Ramos (cell line): ENCODE measurements around the gene MYCBP2.
"Not testable (repeated sequence)": the region's sequence is repeated elsewhere in the genome, so short reads cannot be mapped to it uniquely, and the experiment has no call there.

Experiments used
- in situ Hi-C: fragments of 300-500 bp; cut with MboI; formaldehyde crosslinking; loops from one replicate; pipeline ENCODE4 v1.14.3; 2022; ENCODE audit warnings: low sequenced_read_pairs; ENCODE audit not compliant: unreplicated experiment

MYCBP2 gene, protein sequence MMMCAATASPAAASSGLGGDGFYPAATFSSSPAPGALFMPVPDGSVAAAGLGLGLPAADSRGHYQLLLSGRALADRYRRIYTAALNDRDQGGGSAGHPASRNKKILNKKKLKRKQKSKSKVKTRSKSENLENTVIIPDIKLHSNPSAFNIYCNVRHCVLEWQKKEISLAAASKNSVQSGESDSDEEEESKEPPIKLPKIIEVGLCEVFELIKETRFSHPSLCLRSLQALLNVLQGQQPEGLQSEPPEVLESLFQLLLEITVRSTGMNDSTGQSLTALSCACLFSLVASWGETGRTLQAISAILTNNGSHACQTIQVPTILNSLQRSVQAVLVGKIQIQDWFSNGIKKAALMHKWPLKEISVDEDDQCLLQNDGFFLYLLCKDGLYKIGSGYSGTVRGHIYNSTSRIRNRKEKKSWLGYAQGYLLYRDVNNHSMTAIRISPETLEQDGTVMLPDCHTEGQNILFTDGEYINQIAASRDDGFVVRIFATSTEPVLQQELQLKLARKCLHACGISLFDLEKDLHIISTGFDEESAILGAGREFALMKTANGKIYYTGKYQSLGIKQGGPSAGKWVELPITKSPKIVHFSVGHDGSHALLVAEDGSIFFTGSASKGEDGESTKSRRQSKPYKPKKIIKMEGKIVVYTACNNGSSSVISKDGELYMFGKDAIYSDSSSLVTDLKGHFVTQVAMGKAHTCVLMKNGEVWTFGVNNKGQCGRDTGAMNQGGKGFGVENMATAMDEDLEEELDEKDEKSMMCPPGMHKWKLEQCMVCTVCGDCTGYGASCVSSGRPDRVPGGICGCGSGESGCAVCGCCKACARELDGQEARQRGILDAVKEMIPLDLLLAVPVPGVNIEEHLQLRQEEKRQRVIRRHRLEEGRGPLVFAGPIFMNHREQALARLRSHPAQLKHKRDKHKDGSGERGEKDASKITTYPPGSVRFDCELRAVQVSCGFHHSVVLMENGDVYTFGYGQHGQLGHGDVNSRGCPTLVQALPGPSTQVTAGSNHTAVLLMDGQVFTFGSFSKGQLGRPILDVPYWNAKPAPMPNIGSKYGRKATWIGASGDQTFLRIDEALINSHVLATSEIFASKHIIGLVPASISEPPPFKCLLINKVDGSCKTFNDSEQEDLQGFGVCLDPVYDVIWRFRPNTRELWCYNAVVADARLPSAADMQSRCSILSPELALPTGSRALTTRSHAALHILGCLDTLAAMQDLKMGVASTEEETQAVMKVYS (N-terminal part only)

DNA sequence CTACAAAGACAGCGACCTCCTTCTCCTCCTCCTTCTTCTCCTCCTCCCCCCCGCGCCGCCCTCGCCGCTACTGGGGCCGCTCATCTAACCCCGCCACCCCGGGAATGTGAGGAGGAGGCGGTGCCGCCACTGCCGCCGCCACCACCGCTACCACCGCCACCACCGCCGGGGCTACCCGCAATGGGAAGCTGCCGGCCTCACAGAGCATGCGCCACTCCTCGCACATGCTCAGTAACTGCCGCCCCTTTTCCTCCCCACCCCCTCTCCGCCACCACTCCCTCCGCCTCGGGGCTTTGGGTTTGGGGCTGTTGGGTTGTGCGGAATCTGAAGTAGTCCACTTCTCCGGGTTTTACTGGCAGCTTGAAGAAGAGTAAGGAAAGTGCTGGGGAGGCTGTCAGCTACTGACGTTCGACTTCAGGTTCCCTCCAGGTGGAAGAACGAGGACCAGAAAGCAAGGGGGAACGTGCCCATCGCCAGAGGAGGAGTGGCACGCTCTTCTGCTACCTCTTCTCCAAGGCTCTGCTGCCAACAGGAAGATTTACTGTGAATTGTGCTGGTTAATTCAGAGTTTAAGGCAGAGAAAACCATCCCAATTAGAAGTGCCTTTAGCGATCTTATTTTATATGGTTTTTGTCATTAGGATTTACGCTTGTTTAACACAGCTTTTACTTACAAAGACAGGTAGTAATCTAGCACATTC is at the start of gene MYCBP2:
Gene MYCBP2, minus strand, starts transcription at position 190 of the 700 bp plus-strand sequence. CDS start 319 bp downstream, outside the sequence.
- in situ Hi-C loops, result no loop called here

- in situ Hi-C loops, result no loop called here
These were observed 48.7 kb upstream of the MYCBP2 start for GRCh38 chr13:77375560-77376108.

DNA sequence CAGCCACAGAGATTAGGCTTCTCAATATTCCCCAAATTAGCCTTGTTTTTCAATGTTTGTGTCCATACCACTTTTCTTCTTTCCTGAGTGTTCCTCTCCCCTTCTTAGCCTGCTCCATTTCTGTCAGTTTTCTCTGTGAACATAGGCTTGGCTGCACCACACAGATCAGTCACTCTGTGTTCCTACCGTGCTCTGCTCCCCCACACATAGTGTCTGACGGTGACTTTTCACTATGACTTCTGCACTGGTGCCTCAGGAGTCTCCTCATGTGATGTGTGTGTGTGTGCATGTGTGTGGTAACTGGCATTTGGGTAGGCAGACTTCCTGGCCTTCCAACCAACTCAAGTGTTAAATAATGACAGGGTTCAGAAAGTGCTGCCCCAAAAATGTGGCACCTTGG is 47.9 kb upstream of the MYCBP2 start:
- in situ Hi-C loops, result no loop called here

GRCh38 chr13:77374339-77374738 is 47.4 kb upstream of the MYCBP2 start:
- in situ Hi-C loops, result no loop called here

GRCh38 chr13:77373502-77373901 is 46.6 kb upstream of the MYCBP2 start:
- in situ Hi-C loops, result no loop called here

DNA sequence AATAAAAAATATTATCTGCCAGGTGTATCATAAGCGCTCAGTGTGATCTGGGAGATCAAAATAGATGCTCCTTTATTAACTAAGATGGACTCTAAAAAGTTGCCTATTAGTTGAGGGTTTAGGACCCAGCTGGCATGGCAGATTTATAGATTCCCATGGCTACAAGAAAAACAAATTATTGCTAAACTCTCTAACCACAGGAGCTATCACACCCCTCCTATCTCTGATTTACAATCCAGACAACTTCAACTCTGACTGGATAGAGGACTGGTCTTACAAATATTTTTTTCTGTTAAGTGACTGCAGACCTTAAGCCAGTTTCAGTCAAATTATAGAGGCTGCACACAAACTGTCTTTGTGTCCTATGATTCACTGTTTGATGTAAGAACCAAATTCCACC is 45.4 kb upstream of the MYCBP2 start:
- in situ Hi-C loops, result no loop called here

- in situ Hi-C loops, result no loop called here
These were observed 44.0 kb upstream of the MYCBP2 start for GRCh38 chr13:77370888-77371287.

GRCh38 chr13:77362166-77362565 is 35.3 kb upstream of the MYCBP2 start:
- in situ Hi-C loops, result no loop called here

DNA sequence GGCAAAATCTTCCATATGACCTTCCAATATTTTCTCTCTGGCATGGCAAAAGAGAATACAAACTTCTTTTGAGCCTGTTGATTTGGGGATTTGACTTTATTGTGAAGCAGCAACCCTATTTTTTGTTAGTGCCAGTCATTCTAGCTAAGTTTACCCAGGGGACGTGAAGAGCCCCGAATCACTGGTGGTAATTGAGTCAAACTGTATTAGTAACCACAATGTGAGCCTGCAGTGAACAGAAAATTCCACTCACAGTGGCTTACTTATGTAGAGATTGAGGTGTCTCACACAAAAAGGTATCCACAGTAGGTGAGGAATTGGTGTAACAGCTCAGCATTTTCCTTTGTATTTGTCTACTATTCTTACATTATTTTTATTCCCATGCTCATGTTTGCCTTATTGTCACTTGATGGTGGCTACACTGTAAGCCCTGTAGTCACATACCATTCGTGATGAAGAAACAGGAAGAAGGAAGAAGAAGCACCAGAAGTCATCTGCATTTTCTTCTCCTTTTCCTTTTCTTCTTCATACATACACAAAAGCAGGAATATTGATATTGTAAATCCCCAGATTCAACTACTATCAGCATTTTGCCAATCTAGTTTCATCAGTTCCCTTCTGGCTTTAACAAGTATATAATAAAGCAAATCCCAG is 33.3 kb upstream of the MYCBP2 start:
- in situ Hi-C loops, result no loop called here

- in situ Hi-C loops, result no loop called here
These were observed 32.3 kb upstream of the MYCBP2 start for GRCh38 chr13:77359171-77359570.

- in situ Hi-C loops, result no loop called here
These were observed 31.1 kb upstream of the MYCBP2 start for GRCh38 chr13:77358001-77358400.

DNA sequence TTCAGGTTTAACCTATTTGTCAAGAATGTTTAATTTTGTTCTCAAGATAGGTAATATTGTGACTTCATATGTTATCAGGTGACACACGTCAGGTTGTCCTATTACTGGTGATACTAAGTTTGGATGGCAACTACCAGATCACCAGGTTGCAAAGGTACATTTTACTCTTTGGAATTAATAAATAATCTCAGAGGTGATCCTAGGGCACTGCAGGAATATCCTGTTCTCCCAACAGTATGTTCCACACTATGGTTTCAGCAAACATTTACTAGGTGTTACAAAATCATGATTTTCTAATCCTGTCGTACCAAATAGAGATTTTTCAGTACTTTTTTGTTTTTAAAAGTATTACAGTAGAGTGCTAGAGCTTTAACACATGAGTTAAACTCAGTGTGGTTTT is 29.3 kb upstream of the MYCBP2 start:
- in situ Hi-C loops, result no loop called here

- in situ Hi-C loops, result no loop called here
These were observed 27.1 kb upstream of the MYCBP2 start for GRCh38 chr13:77353995-77354394.

- in situ Hi-C loops, result no loop called here
These were observed 24.4 kb upstream of the MYCBP2 start for GRCh38 chr13:77351315-77351714.

DNA sequence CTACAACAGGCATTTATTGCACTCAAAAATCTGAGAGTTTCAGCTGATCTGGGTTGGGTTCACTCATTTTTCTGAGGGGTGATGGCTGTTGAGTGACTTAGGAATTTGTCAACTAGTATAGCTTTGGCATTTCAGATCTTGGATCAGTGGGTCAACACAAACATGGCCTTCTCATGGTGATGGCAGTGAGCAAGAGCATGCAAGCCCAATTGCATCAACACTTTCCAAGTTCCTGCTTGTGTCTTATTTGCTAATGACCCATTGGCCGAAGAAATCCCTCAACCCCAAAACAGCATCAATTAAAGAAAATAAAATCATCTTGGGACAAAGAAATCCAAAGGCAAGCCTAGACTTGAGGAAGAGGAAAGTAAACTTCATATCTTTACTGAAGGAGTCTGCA is 23.9 kb upstream of the MYCBP2 start:
- in situ Hi-C loops, result no loop called here

- in situ Hi-C loops, result no loop called here
These were observed 22.5 kb upstream of the MYCBP2 start for GRCh38 chr13:77349365-77349764.

- in situ Hi-C loops, result not testable (repeated sequence)
These were observed 20.5 kb upstream of the MYCBP2 start for GRCh38 chr13:77347351-77347750.

DNA sequence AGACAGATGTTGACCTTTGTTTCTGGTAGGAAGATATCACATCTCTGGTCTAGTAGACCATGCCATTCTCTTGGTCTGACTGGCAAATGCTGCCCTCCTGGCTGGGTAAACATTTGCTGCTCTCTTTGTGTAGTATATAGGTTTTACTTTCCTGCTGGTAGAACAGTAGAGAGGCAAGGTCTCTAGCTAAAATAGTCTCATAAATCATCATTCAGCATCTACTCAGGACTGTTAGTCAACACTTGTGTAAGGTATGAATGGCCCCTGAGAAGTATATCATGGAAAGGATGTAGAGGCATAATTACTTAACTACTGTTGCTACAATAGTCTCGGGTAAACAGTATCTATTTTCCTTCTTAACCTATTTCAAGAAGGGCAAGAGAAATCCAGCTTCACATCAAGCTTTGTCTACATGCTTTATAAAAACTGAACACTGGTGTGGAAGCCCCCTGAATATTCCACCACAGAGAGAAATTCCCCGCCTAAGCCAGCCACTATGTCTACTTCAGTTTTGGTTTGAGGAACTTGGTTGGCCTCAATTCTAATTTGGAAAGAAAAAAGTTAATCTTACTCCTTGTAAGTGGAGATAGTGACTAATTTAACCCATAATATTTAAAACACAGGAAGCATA is 18.4 kb upstream of the MYCBP2 start:
- in situ Hi-C loops, result no loop called here

- in situ Hi-C loops, result no loop called here
These were observed 16.9 kb upstream of the MYCBP2 start for GRCh38 chr13:77343841-77344240.
